HepG2 (cell line): ENCODE results near the gene VARS1. TPM values are rescaled to one million over a fixed set of nuclear protein-coding genes. Genes with fewer than 3 reads are reported as not detected.

ENCODE experiments used
- EEA1 ChIP-seq: sonication (generic); formaldehyde crosslinking; IDR thresholded peaks from 2 replicates; pipeline ENCODE4 v1.5.1; 2020; ENCODE audit warnings: mild to moderate bottlenecking, missing genetic modification reagents, borderline replicate concordance
- EHMT2 ChIP-seq: fragments of 200-600 bp; sonication (generic); IDR thresholded peaks from 2 replicates; pipeline ENCODE4 v1.7.0; 2017; ENCODE audit warnings: antibody characterized with exemption, low read depth, low read length, borderline replicate concordance
- KAT2B ChIP-seq: fragments of 150-350 bp; IDR thresholded peaks from 2 replicates; pipeline ENCODE4 v1.6.1; 2014; ENCODE audit warnings: low read depth, low read length, borderline replicate concordance
- MTA3 ChIP-seq: sonication (generic); formaldehyde crosslinking; IDR thresholded peaks from 2 replicates; pipeline ENCODE4 v1.4.0; 2020; ENCODE audit warnings: missing genetic modification reagents
- NR1H2 ChIP-seq: sonication (generic); formaldehyde crosslinking; IDR thresholded peaks from 2 replicates; pipeline ENCODE4 v1.8.1; 2022; ENCODE audit warnings: low read depth, missing genetic modification reagents, borderline replicate concordance
- ZBTB33 ChIP-seq: sonication (generic); formaldehyde crosslinking; IDR thresholded peaks from 2 replicates; pipeline ENCODE4 v1.4.0; 2020; ENCODE audit warnings: missing genetic modification reagents
- ZNF678 ChIP-seq: sonication (generic); formaldehyde crosslinking; IDR thresholded peaks from 2 replicates; pipeline ENCODE4 v1.4.0; 2020; ENCODE audit warnings: mild to moderate bottlenecking, missing genetic modification reagents
- ZNF709 ChIP-seq: sonication (generic); formaldehyde crosslinking; IDR thresholded peaks from 2 replicates; pipeline ENCODE4 v1.5.0; 2020; ENCODE audit warnings: mild to moderate bottlenecking, missing genetic modification reagents
- ZNF740 ChIP-seq: sonication (generic); formaldehyde crosslinking; IDR thresholded peaks from 2 replicates; pipeline ENCODE4 v1.4.0; 2020; ENCODE audit warnings: missing genetic modification reagents
- ZNF792 ChIP-seq: IDR thresholded peaks from 2 replicates; pipeline ENCODE4 v1.6.1; 2016
- polyA plus RNA-seq, 8 experiments: library from polyadenylated mRNA; depleted of rRNA in 3 of 8; stranded (reverse) in 7 of 8; unstranded in 1 of 8; fragments of >200 nt; fragmentation: Illumina TruSeq in 4 of 8; extraction: Trizol in 4 of 8; gene quantifications; 2 replicates each; pipeline versions ENCODE4 v1.2.1 to v1.2.3, GENCODE V29; 2011 to 2016; ENCODE audit warnings: low read depth in 4 of 8, missing spikeins in 1 of 8, mixed read lengths in 1 of 8; ENCODE audit not compliant: insufficient read depth in 1 of 8
- total RNA-seq, 5 experiments: library from RNA; depleted of rRNA; stranded (reverse); fragments of >200 nt; fragmentation: Illumina TruSeq; extraction: Trizol; gene quantifications; 2 replicates each; pipeline ENCODE4 v1.2.3, GENCODE V29; 2016; ENCODE audit warnings: low read depth in 1 of 5
- TF ChIP-seq, protein P1 (sequence below): sonication (generic); formaldehyde crosslinking; IDR thresholded peaks from 2 replicates; pipeline ENCODE4 v1.9.0; 2021; ENCODE audit warnings: mild to moderate bottlenecking, missing genetic modification reagents
- TF ChIP-seq, protein P2 (sequence below): sonication (generic); formaldehyde crosslinking; IDR thresholded peaks from 2 replicates; pipeline ENCODE4 v1.4.0; 2020; ENCODE audit warnings: missing genetic modification reagents, borderline replicate concordance
- TF ChIP-seq, protein P3 (sequence below): sonication (generic); formaldehyde crosslinking; IDR thresholded peaks from 2 replicates; pipeline ENCODE4 v1.4.0; 2020; ENCODE audit warnings: missing genetic modification reagents, mild to moderate bottlenecking, borderline replicate concordance

VARS1 gene
- total and polyA plus RNA-seq, 2 of the 13 experiments (the other 11 are each of a cell fraction or from before 2014, with no cell fraction given) = 14.7 to 56.1 TPM

- TF ChIP-seq ZBTB33 (CRISPR knock-in tag) (no peak), ZNF709 (no peak), MTA3 (CRISPR knock-in tag) (no peak), KAT2B (no peak), NR1H2 (CRISPR knock-in tag) (peak; percentile 18; the same call in 1 of the 2 replicates), ZNF678 (CRISPR knock-in tag) (peak; percentile 76; the same call in 1 of the 2 replicates), ZNF792 (CRISPR knock-in tag) (no peak; the same call in 1 of the 2 replicates), ZNF740 (0 out of 2 replicates have a peak, but pooled peaks have one; percentile 43), EEA1 (CRISPR knock-in tag) (peak; percentile 88; the same call in 1 of the 2 replicates), EHMT2 (no peak)
- TF ChIP-seq, protein P1, sequence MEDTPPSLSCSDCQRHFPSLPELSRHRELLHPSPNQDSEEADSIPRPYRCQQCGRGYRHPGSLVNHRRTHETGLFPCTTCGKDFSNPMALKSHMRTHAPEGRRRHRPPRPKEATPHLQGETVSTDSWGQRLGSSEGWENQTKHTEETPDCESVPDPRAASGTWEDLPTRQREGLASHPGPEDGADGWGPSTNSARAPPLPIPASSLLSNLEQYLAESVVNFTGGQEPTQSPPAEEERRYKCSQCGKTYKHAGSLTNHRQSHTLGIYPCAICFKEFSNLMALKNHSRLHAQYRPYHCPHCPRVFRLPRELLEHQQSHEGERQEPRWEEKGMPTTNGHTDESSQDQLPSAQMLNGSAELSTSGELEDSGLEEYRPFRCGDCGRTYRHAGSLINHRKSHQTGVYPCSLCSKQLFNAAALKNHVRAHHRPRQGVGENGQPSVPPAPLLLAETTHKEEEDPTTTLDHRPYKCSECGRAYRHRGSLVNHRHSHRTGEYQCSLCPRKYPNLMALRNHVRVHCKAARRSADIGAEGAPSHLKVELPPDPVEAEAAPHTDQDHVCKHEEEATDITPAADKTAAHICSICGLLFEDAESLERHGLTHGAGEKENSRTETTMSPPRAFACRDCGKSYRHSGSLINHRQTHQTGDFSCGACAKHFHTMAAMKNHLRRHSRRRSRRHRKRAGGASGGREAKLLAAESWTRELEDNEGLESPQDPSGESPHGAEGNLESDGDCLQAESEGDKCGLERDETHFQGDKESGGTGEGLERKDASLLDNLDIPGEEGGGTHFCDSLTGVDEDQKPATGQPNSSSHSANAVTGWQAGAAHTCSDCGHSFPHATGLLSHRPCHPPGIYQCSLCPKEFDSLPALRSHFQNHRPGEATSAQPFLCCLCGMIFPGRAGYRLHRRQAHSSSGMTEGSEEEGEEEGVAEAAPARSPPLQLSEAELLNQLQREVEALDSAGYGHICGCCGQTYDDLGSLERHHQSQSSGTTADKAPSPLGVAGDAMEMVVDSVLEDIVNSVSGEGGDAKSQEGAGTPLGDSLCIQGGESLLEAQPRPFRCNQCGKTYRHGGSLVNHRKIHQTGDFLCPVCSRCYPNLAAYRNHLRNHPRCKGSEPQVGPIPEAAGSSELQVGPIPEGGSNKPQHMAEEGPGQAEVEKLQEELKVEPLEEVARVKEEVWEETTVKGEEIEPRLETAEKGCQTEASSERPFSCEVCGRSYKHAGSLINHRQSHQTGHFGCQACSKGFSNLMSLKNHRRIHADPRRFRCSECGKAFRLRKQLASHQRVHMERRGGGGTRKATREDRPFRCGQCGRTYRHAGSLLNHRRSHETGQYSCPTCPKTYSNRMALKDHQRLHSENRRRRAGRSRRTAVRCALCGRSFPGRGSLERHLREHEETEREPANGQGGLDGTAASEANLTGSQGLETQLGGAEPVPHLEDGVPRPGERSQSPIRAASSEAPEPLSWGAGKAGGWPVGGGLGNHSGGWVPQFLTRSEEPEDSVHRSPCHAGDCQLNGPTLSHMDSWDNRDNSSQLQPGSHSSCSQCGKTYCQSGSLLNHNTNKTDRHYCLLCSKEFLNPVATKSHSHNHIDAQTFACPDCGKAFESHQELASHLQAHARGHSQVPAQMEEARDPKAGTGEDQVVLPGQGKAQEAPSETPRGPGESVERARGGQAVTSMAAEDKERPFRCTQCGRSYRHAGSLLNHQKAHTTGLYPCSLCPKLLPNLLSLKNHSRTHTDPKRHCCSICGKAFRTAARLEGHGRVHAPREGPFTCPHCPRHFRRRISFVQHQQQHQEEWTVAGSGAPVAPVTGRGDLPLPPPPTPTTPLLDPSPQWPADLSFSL (CRISPR knock-in tag) = no peak
- TF ChIP-seq, protein P2, sequence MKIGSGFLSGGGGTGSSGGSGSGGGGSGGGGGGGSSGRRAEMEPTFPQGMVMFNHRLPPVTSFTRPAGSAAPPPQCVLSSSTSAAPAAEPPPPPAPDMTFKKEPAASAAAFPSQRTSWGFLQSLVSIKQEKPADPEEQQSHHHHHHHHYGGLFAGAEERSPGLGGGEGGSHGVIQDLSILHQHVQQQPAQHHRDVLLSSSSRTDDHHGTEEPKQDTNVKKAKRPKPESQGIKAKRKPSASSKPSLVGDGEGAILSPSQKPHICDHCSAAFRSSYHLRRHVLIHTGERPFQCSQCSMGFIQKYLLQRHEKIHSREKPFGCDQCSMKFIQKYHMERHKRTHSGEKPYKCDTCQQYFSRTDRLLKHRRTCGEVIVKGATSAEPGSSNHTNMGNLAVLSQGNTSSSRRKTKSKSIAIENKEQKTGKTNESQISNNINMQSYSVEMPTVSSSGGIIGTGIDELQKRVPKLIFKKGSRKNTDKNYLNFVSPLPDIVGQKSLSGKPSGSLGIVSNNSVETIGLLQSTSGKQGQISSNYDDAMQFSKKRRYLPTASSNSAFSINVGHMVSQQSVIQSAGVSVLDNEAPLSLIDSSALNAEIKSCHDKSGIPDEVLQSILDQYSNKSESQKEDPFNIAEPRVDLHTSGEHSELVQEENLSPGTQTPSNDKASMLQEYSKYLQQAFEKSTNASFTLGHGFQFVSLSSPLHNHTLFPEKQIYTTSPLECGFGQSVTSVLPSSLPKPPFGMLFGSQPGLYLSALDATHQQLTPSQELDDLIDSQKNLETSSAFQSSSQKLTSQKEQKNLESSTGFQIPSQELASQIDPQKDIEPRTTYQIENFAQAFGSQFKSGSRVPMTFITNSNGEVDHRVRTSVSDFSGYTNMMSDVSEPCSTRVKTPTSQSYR (CRISPR knock-in tag) = no peak
- TF ChIP-seq, protein P3, sequence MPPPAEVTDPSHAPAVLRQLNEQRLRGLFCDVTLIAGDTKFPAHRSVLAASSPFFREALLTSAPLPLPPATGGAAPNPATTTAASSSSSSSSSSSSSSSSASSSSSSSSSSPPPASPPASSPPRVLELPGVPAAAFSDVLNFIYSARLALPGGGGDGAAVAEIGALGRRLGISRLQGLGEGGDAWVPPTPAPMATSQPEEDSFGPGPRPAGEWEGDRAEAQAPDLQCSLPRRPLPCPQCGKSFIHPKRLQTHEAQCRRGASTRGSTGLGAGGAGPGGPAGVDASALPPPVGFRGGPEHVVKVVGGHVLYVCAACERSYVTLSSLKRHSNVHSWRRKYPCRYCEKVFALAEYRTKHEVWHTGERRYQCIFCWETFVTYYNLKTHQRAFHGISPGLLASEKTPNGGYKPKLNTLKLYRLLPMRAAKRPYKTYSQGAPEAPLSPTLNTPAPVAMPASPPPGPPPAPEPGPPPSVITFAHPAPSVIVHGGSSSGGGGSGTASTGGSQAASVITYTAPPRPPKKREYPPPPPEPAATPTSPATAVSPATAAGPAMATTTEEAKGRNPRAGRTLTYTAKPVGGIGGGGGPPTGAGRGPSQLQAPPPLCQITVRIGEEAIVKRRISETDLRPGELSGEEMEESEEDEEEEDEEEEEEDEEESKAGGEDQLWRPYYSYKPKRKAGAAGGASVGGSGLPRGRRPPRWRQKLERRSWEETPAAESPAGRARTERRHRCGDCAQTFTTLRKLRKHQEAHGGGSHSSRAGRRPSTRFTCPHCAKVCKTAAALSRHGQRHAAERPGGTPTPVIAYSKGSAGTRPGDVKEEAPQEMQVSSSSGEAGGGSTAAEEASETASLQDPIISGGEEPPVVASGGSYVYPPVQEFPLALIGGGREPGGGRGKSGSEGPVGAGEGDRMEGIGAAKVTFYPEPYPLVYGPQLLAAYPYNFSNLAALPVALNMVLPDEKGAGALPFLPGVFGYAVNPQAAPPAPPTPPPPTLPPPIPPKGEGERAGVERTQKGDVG (CRISPR knock-in tag) = no peak
Observed at GRCh38 chr6:31795616-31796298, at the start of gene VARS1 (continued).
